ENCODE data around the gene KCNE5. TPM values are rescaled to one million over a fixed set of nuclear protein-coding genes. Genes with fewer than 3 reads are reported as not detected.
A peak's percentile ranks its signal among the peaks of the same experiment; 100 is the strongest.
"Not testable (repeated sequence)": the region's sequence is repeated elsewhere in the genome, so short reads cannot be mapped to it uniquely, and the experiment has no call there.

KCNE5 gene
- total RNA-seq, 4 donors from 2014 or later, result not detected

DNA sequence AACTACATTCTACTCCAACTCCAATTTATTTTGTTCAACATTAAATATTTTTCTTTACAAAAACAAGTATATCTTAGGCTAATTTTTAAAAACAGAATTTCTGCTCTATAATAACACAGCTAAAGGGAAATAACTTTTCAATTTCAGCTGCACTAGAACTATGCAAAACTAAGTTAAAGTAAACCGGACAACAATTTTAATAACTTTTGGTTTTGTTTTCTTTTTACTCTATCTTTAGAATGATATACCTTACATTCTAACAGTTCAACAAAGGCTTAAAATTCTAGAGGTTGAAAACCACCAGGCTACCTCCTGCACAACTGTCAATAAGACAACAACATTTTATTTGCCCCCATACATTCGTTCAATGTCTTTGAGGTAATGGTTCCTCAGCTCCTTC, 18.7 kb upstream of the KCNE5 start:
- H3K27me3 ChIP-seq, result no peaks in the 10 kb centered on the region
- H3K4me3 ChIP-seq (replicated peaks in 1 of 3), result no peak overlapping the region
- TF ChIP-seq POLR2A (IDR thresholded peaks at IDR 0.05), result no peak
- TF ChIP-seq, protein P1, sequence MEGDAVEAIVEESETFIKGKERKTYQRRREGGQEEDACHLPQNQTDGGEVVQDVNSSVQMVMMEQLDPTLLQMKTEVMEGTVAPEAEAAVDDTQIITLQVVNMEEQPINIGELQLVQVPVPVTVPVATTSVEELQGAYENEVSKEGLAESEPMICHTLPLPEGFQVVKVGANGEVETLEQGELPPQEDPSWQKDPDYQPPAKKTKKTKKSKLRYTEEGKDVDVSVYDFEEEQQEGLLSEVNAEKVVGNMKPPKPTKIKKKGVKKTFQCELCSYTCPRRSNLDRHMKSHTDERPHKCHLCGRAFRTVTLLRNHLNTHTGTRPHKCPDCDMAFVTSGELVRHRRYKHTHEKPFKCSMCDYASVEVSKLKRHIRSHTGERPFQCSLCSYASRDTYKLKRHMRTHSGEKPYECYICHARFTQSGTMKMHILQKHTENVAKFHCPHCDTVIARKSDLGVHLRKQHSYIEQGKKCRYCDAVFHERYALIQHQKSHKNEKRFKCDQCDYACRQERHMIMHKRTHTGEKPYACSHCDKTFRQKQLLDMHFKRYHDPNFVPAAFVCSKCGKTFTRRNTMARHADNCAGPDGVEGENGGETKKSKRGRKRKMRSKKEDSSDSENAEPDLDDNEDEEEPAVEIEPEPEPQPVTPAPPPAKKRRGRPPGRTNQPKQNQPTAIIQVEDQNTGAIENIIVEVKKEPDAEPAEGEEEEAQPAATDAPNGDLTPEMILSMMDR (IDR thresholded peaks at IDR 0.05), result no peak
- H3K36me3 ChIP-seq, result no peaks in the 10 kb centered on the region
- no peak for DNase-seq
- WGBS, 2 donors, result 92 to 99% methylated on average over 2 of the region's 2 CpGs
- no peaks in the 10 kb centered on the region for H3K9me3 ChIP-seq
- H3K4me1 ChIP-seq, result no peaks in the 10 kb centered on the region
- intact Hi-C loops (cut with DNase I), result no loop called here
- no peak overlapping the region for H3K27ac ChIP-seq

DNA sequence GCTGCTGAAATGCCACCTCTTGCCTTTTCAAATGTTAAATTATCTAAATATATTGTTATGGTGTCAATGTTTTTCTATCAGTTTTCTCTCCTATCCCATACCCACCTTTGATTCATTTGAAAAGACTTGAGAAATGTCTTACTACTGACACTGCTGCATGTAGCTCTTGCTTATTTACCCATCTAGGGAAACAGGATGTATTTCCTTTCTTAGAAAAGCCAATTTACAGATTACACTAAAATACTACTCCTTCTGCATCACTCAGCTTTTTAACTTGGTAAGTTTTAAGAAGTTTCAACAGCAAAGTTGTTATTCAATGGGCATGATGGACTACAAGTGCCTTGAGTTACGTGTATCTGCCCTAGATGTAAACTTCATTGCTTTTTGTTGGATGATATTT, 13.2 kb upstream of the KCNE5 start:
- Histone ChIP-seq H3K4me3 (replicated peaks in 1 of 3) (no peak overlapping the region), H3K4me1 (no peaks in the 10 kb centered on the region), H3K27me3 (no peaks in the 10 kb centered on the region), H3K36me3 (no peaks in the 10 kb centered on the region), H3K27ac (no peak overlapping the region), H3K9me3 (no peaks in the 10 kb centered on the region)
- no peak for DNase-seq
- WGBS, 2 donors, result 100% methylated on average over 1 of the region's 1 CpG
- no peak for TF ChIP-seq POLR2A (IDR thresholded peaks at IDR 0.05)
- TF ChIP-seq, protein P1 (IDR thresholded peaks at IDR 0.05), result no peak
- intact Hi-C loops (cut with DNase I), result loop anchor here (10.0 kb wide), 1 partner anchor 153 kb away; the partner anchor contains the start of gene GUCY2F

DNA sequence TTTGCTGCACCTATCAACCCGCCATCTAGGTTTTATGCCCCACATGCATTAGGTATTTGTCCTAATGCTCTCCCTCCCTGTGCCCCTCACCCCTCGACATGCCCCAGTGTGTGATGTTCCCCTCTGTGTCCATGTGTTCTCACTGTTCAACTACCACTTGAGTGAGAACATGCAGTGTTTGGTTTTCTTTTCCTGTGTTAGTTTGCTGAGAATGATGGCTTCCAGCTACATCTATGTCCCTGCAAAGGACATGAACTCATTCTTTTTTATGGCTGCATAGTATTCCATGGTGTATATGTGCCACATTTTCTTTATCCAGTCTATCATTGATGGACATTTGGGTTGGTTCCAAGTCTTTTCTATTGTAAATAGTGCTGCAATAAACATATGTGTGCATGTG, 12.5 kb upstream of the KCNE5 start:
- H3K4me3 ChIP-seq (replicated peaks in 1 of 3); H3K36me3 ChIP-seq; H3K9me3 ChIP-seq; H3K27me3 ChIP-seq; H3K27ac ChIP-seq; DNase-seq; H3K4me1 ChIP-seq: not testable (repeated sequence)
- intact Hi-C loops (cut with DNase I), result loop anchor here (10.0 kb wide), 1 partner anchor 153 kb away; the partner anchor contains the start of gene GUCY2F
- 100% methylated on average over 2 of the region's 2 CpGs for WGBS, 2 donors

DNA sequence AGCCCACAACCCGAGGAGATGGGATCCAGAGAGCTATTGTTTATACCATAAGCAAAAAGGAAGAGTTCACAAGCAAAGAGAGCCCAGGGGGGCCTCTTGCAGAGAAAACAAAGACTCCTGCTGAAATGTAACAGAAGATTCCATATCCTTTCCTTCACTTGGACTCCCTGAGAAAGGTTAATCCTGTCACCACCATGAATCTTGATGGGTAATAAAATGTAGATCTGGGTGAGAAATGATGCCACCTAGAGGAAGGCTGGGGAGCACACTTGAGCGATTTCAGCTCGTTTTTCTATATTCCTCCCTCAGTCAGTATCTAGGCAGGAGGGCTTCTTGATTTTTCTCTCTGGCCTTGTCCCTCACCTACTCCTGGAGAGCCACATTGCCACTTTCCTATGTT, 10.2 kb upstream of the KCNE5 start:
- DNase-seq, result no peak
- Histone ChIP-seq H3K27ac (no peak overlapping the region), H3K4me1 (no peaks in the 10 kb centered on the region), H3K9me3 (no peaks in the 10 kb centered on the region), H3K27me3 (no peaks in the 10 kb centered on the region), H3K4me3 (replicated peaks in 1 of 3) (no peak overlapping the region), H3K36me3 (no peaks in the 10 kb centered on the region)
- WGBS, 2 donors, result 13 to 42% methylated on average over 2 to 3 of the region's 3 CpGs
- intact Hi-C loops (cut with DNase I), result loop anchor here (10.0 kb wide), 1 partner anchor 150 kb away; the partner anchor contains the start of gene GUCY2F
- TF ChIP-seq, protein P1 (IDR thresholded peaks at IDR 0.05), result peak in 3 of 6 experiments; percentile 16 to 37 (median 20)
- no peak for TF ChIP-seq POLR2A (IDR thresholded peaks at IDR 0.05)

DNA sequence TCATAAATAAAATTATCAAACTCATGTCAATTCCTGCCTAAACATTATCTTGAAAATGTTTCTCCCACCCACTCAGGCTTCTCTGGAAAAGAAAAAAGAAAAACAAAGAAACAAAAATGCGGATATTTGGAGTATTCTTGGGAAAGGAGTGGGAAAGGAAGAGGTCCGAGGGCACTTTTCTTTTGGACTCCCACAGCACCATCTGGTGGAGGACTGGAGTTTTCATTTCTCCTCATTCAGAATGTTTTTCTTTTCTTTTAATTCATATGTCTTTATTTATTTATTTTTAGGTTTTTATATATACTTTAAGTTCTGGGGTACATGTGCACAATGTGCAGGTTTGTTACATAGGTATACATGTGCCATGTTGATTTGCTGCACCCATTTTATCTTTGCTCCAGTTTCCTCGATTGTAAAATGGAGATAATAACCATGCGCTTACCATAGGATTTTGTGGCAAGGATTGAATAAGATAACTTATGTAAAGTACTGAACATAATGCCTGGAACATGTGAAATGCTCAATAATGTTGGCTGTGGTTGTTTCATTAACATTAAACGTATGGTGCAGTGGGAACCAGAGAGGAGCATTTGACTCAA, 8.0 kb upstream of the KCNE5 start:
- TF ChIP-seq POLR2A (IDR thresholded peaks at IDR 0.05), result no peak
- TF ChIP-seq, protein P1 (IDR thresholded peaks at IDR 0.05), result peak in 3 of 6 experiments; percentile 25 to 43 (median 38)
- Histone ChIP-seq H3K27ac (no peak overlapping the region), H3K27me3 (no peaks in the 10 kb centered on the region)

More for the DNA sequence above, 8.0 kb upstream of the KCNE5 start:
- H3K36me3 ChIP-seq, result no peaks in the 10 kb centered on the region
- intact Hi-C loops (cut with DNase I), result loop anchor here (10.0 kb wide), 1 partner anchor 148 kb away; the partner anchor contains the start of gene GUCY2F
- no peak overlapping the region for H3K4me3 ChIP-seq (replicated peaks in 1 of 3)
- H3K9me3 ChIP-seq, result no peaks in the 10 kb centered on the region
- peak in 1 of 2 donors; percentile 8 for DNase-seq
- WGBS, 2 donors, result 52 to 54% methylated on average over 5 of the region's 5 CpGs
- no peaks in the 10 kb centered on the region for H3K4me1 ChIP-seq

Data from thyroid gland (tissue), 4 donors.